Prostate gland (tissue), 2 donors: ENCODE results near the gene GCNT2. TPM values are rescaled to one million over a fixed set of nuclear protein-coding genes. Genes with fewer than 3 reads are reported as not detected.
"Not testable (repeated sequence)": the region's sequence is repeated elsewhere in the genome, so short reads cannot be mapped to it uniquely, and the experiment has no call there.

Experiments used
- DNase-seq: peaks from one replicate; pipeline ENCODE4 v3.0.0-alpha.2; 2019; ENCODE audit warnings: low spot score
- H3K27ac ChIP-seq, 2 donors: fragments of 200-600 bp; sonication (generic); 2 replicates each; pipeline ENCODE4 v1.5.1; 2017 to 2019
- H3K27me3 ChIP-seq: fragments of 200-600 bp; sonication (generic); replicated peaks from 2 replicates; pipeline ENCODE4 v1.5.1; 2019; ENCODE audit not compliant: insufficient read depth
- H3K36me3 ChIP-seq, 2 donors: fragments of 200-600 bp; sonication (generic); 1 replicate in 1 of 2; 2 replicates in 1 of 2; pipeline versions ENCODE4 v1.5.1 to v1.8.1; 2017 to 2019
- H3K4me1 ChIP-seq: fragments of 200-600 bp; sonication (generic); replicated peaks from 2 replicates; pipeline ENCODE4 v1.5.1; 2019
- H3K4me3 ChIP-seq, 2 donors: fragments of 200-600 bp; sonication (generic); 2 replicates each; pipeline ENCODE4 v1.5.1; 2017 to 2019
- H3K9me3 ChIP-seq: fragments of 200-600 bp; sonication (generic); 2 replicates; pipeline ENCODE4 v1.5.1; 2017
- CTCF ChIP-seq, 4 experiments: fragments of 200-600 bp in 2 of 4; fragments of 450-650 bp in 2 of 4; sonication (generic) in 2 of 4; IDR thresholded peaks; 1 replicate in 3 of 4; 2 replicates in 1 of 4; pipeline ENCODE4 v1.5.1; 2016 to 2019; ENCODE audit warnings: antibody characterized with exemption in 4 of 4, mild to moderate bottlenecking in 2 of 4, moderate library complexity in 2 of 4
- POLR2A ChIP-seq: fragments of 450-650 bp; IDR thresholded peaks from one replicate; pipeline ENCODE4 v1.6.1; 2016; ENCODE audit warnings: antibody characterized with exemption, mild to moderate bottlenecking
- POLR2AphosphoS5 ChIP-seq: sonication (generic); formaldehyde crosslinking; IDR thresholded peaks from one replicate; pipeline ENCODE4 v1.6.1; 2017; ENCODE audit warnings: antibody characterized with exemption
- WGBS: methylation state at CpG from one replicate; pipeline ENCODE4 v1.1.5; 2018; 5-methylcytosine and 5-hydroxymethylcytosine counted together
- intact Hi-C: fragments of 100-400 bp; cut with DNase I; formaldehyde crosslinking; loops from one replicate; pipeline ENCODE4 v1.14.2; 2022
- total RNA-seq, 2 donors: library from RNA; depleted of rRNA; stranded (reverse); fragments of >200 nt; gene quantifications; one replicate each; pipeline ENCODE4 v1.1.0, GENCODE V29; 2016

GCNT2 gene
- total RNA-seq, 2 donors from 2014 or later = 22.9 to 58.2 TPM

DNA sequence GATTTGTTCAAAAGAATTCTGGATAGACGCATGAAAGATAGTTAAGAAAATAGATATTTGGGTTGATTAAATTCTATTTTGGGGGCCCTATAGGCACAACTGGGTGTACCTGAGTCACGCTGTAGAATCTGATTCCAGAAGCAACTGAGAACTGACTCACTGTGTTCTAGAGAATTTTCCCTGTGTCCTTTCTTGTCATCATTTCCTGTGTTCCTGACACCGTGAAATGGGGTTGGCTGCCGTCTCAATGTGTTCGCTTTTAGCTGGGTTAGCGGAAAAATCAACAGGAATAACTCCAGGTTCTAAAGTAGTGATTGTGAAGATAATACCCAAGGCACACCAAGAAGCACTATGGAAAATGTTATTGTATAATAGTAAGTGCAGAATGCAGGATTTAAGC, 5.0 kb downstream of the GCNT2 start:
- Histone ChIP-seq H3K9me3 (no peaks in the 10 kb centered on the region), H3K27me3 (no peaks in the 10 kb centered on the region), H3K4me1 (no peaks in the 10 kb centered on the region), H3K27ac (no peak overlapping the region), H3K36me3 (no peaks in the 10 kb centered on the region), H3K4me3 (no peak overlapping the region)
- 88% methylated on average over 6 of the region's 6 CpGs for WGBS
- intact Hi-C loops = no loop called here
- no peak for DNase-seq
- peak; percentile 25 for TF ChIP-seq POLR2AphosphoS5
- TF ChIP-seq CTCF (IDR thresholded peaks at IDR 0.05) = no peak

GRCh38 chr6:10528158-10528981, 7.2 kb downstream of the GCNT2 start:
- no peaks in the 10 kb centered on the region for H3K36me3 ChIP-seq
- H3K4me1 ChIP-seq = no peaks in the 10 kb centered on the region
- peak overlapping the region; percentile 80 to 81 for H3K27ac ChIP-seq
- intact Hi-C loops = no loop called here
- TF ChIP-seq CTCF (IDR thresholded peaks at IDR 0.05) = no peak
- peak; percentile 57 for TF ChIP-seq POLR2A
- peak; percentile 77 for TF ChIP-seq POLR2AphosphoS5
- H3K4me3 ChIP-seq = peak overlapping the region; percentile 34 to 51
- H3K27me3 ChIP-seq = no peaks in the 10 kb centered on the region
- no peaks in the 10 kb centered on the region for H3K9me3 ChIP-seq
- 21% methylated on average over 11 of the region's 11 CpGs for WGBS
- DNase-seq = peak; percentile 64

- Histone ChIP-seq H3K9me3 (no peaks in the 10 kb centered on the region), H3K27ac (peak overlapping the region; percentile 80 to 81), H3K27me3 (no peaks in the 10 kb centered on the region), H3K36me3 (no peaks in the 10 kb centered on the region), H3K4me1 (no peaks in the 10 kb centered on the region), H3K4me3 (peak overlapping the region; percentile 34 to 51)
- TF ChIP-seq POLR2AphosphoS5 (no peak), POLR2A (no peak), CTCF (IDR thresholded peaks at IDR 0.05) (no peak)
- intact Hi-C loops = no loop called here
- WGBS = 63% methylated on average over 16 of the region's 16 CpGs
- DNase-seq = peak; percentile 51
Observed at GRCh38 chr6:10529231-10529801, 8.2 kb downstream of the GCNT2 start.

DNA sequence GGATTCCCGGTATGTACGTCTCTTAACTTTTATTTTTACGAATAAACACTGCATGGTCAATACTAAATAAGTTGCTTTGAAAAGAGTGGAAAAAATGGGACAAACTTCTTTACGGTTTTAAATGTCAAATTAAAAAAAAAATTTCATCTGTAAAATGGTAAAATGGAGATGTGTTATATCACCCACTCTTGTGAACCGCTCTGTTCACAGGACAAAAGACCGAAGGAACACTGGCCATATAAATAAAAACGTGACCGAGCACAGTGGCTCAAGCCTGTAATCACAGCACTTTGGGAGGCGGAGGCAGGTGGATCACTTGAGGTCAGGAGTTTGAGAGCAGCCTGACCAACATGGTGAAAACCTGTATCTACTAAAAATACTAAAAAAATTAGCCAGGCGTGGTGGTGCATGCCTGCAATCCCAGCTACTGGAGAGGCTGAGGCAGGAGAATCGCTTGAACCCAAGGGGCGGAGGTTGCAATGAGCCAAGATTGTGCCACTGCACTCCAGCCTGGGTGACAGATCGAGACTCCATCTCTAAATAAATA, 8.8 kb downstream of the GCNT2 start:
- WGBS = 86% methylated on average over 13 of the region's 13 CpGs
- peak overlapping the region; percentile 34 to 51 for H3K4me3 ChIP-seq
- H3K27me3 ChIP-seq, H3K9me3 ChIP-seq, DNase-seq, H3K36me3 ChIP-seq, intact Hi-C loops, H3K4me1 ChIP-seq: not testable (repeated sequence)
- H3K27ac ChIP-seq = peak overlapping the region; percentile 80 to 81

DNA sequence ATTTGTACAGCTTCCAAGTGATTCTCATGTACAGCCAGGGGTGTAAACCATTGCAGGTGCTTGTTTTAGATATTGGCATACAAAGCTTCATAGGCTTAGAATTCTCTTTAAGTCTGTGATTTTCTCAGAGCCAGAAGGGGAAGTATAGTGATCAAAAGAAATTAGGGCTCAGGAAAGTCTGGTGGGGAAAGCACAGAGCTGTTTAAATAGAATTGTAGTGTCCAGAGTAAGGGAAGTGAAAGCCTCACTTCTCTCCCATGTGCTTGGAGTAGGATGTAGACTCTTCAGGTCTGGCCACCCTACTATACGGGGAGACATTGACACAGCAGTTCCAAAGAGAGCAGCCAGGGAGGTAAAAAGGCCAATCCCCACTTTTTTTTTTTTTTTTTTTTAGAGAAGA, 10.4 kb downstream of the GCNT2 start:
- intact Hi-C loops = no loop called here
- TF ChIP-seq CTCF (IDR thresholded peaks at IDR 0.05) (no peak), POLR2A (no peak), POLR2AphosphoS5 (no peak)
- Histone ChIP-seq H3K4me1 (no peaks in the 10 kb centered on the region), H3K9me3 (no peaks in the 10 kb centered on the region), H3K27me3 (no peaks in the 10 kb centered on the region), H3K27ac (peak overlapping the region; percentile 24 to 81), H3K36me3 (no peaks in the 10 kb centered on the region), H3K4me3 (peak overlapping the region; percentile 34 to 51)
- 58% methylated on average over 1 of the region's 1 CpG for WGBS
- DNase-seq = no peak
